Measurements from ENCODE around the gene PGD.

GRCh38 chr1:10421637-10422036 is 22.8 kb downstream of the PGD start:
- no peak for TF ChIP-seq POLR2A (IDR thresholded peaks at IDR 0.05)
- TF ChIP-seq CTCF (IDR thresholded peaks at IDR 0.05) = no peak
